HG02678 (cell line): ENCODE data around the gene NSMCE3.

ENCODE experiments used
- ATAC-seq: cut with Tn5 transposase; IDR thresholded peaks from one replicate; pipeline ENCODE4 v1.9.1; 2021; ENCODE audit warnings: mild to moderate bottlenecking, moderate library complexity; ENCODE audit not compliant: unreplicated experiment

The NSMCE3 gene

DNA sequence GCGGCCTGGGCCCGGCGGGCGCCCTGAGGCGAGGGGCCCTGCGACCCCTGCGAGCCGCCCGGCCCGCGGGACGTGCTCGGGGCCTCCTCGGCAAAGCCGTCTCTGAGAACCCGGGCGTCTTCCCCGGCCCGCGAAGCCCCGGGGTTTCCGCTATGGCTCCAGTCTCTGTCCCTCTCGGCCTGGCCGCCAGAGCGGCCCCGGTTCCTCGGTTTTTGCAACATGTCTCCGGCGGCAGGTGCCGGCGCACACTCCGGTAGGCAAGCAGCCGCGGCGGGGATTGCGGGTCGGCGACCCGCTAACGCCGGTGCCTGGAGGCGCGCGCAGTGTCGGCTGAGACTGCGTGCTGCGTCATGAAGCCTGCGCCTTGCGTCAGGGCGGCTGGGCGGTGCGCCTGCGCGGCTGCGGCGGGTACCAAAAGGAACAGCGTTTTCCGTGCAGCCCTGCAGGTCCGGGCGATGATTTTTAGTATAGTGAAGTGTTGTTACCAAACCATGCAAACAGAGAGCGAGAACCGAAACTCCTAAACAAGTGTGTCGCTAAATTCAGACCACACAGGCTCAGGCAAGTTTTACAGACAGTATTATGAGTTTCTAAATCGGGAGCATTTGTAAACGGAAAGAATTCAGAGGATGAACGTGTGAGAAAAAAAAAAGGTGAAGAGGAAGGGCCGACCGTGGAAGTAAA, at the start of gene NSMCE3:
Gene NSMCE3 (minus strand): TSS at position 338 of the 684 bp plus-strand sequence. CDS start 117 bp downstream, at position 221.
- ATAC-seq: peak; percentile 92

DNA sequence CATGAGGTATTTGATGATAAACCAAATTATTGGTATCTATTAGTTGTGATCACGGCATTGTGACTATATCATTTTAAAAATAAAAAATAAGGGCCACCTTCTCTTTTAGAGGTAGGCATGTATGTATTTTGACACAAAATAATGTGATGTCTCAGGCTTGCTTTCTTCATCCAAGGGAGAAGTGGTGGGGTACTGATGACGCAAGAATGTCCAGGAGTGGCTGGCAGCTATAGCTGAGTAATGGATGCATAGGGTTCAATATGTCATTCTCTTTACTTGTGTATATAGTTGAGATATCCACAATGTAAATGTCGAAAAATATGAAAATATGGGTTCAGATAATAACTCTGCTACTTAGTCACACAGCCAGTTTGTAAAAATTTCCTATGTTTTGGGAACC, 46.8 kb upstream of the NSMCE3 start:
- ATAC-seq: no peak

DNA sequence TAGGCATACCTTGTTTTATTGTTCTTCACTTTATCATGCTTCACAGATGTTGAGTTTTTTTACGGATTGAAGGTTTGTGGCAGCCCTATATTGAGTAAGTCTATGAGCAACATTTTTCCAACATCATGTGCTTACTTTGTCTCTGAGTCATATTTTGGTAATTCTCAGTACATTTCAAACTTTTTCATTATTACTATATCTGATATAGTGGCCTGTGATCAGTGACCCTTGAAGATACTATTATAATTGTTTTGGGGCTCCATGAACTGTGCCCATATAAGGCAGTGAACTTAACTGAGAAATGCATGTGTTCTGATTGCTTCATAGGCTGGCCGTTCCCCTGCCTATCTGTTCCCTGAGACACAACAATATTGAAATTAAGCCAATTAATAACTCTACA, 42.8 kb upstream of the NSMCE3 start:
- ATAC-seq: no peak

DNA sequence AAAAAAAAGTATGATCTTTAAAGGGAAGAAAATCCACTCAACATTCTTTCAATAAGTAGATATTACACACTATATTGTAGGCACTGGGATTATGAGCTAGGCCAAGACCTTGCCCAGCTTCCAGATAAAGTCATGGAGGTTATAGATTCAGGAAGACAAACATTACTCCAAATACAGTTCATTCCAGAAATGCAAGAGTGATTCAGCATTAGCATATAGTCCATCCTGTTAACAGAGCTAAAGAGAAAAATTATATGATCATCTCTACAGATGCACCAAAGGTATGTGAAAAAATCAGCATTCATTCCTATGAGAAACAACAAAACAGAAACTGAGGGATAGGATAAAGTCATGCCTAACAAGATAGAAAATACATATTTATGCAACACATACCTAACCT, 42.1 kb upstream of the NSMCE3 start:
- no peak for ATAC-seq

DNA sequence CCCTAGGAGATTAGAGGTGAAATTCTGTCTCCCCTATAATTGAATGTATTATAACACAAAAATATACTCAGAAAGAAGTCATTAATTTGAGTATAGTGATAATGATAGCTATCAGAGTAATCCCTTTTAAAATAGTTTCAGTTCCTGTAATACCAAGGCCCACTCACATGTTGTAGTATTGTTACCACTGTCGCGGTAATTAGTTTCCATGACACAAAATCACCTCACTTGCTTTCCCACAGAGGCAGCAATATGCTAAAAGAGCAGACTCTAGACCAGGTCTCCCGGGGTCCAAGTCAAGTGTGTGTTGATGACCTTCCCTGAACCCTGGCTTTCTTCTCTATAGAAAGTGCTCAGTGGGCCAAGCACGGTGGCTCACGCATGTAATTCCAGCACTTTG, 39.5 kb upstream of the NSMCE3 start:
- ATAC-seq: peak; percentile 79

DNA sequence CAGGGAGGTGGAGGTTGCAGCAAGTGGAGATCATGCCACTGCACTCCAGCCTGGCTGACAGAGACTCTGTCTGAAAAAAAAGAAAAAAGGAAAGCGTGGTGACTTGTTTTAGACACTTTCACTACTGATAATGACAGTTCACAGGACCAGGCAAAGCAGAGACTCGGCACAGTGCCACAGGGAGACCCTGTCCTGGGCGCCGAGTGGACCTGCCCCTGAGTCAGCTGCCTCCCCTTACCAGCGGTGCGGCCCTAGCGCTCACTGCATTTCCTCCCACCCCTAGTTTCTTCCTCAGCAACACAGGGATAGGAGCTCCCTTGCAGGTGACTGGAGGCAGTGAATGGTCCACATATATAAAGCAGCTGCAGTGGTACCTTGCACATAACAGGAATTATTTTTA, 38.7 kb upstream of the NSMCE3 start:
- ATAC-seq: no peak

DNA sequence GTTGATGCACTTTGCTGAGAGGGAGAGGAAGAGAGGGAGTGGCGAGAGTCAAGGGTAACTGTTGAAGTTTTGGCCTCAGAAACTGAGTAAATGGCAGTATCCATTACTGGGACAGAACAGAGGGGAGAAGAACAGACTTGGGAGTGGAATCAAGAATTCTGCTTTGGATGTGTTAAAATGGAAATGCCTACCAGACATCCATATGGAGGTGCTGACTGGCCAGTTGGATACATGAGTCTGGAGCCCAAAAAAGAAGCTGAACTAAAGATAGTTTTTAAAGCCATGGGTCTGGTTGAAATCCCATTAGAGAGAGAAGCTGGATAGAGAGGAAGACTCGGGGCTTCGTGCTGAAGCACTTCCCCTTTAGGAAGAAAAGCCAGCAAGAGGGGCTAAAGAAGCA, 35.9 kb upstream of the NSMCE3 start:
- ATAC-seq: no peak

DNA sequence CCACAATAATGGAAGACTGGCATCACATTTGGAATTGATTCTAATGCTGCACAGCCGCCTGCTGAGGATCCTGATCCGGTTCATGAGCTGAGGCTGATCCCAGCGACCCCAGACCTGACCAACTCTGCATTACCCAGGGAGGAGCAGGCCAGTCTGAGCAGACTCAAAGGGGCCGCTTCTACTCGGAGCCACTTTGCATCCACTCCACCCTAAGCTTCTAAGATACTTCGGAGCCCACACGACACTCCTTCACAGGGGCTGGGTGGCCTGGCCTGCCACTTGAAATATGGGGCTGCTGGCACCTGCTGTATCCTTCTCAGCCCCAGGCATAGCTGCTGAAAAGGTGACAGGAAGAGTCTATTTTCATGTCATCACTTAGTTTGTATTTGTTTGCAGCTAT, 33.2 kb upstream of the NSMCE3 start:
- no peak for ATAC-seq

DNA sequence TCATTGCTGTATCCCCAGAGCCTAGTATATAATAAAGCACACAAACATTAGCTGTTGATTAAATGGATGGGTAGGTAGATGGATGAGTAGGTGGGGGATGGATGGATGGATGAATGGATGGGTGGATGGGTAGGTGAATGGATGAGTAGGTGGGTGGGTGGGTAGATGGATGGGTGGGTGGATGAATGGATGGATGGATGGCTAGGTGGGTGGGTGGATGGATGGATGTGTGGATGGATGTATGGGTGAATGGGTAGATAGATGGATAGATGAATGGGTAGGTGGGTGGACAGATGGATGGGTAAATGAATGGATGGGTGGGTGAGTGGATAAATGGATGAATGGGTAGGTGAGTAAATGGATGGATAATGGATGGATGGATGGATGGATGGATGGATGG, 30.2 kb upstream of the NSMCE3 start:
- no peak for ATAC-seq

DNA sequence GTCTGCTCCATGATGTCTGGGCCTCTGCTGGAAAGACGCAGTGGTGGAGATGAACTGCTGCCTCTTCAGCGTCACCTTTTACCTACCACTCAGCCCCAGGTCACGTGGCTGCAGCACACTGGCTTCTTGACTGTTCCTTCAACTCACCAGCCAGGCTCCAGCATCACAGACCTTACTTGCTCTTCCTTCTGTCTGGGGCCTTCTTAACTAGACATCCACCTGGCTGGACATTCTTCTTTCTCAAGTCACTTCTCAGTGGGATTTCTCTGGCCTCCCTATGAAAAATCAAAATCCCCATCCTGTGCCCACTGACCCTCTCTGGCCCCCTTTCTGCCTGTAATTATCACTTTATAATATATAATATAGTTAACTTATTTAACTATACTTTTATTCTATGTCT, 29.7 kb upstream of the NSMCE3 start:
- no peak for ATAC-seq

DNA sequence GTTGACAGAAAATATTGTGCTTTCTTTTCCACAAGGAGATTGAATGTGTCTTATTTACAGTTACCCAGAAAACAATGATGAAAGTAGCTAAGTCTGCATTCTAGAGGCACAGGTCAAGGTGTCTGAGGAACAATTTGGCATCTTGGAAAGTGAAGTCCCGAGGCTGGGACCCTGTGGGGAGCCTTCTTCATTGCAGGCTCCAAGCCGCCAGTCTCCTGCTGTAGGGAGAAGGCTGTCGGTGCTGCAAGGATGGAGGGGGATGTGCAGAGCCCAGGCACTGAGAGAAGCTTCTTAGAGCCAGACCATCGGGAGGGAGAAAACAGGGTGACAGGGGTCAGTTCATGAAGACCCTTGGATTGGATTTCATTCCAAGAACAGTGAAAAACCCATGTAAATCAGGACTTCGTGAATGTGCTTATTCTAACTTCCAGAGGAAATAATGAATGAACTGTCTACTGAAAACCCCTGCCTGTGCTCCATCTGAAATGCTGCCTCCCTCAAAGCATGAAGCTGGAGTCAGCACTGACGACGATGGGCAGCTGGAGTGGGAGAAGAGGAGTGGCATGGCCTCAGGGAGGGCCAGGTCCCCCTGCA, 25.2 kb upstream of the NSMCE3 start:
- ATAC-seq: no peak

DNA sequence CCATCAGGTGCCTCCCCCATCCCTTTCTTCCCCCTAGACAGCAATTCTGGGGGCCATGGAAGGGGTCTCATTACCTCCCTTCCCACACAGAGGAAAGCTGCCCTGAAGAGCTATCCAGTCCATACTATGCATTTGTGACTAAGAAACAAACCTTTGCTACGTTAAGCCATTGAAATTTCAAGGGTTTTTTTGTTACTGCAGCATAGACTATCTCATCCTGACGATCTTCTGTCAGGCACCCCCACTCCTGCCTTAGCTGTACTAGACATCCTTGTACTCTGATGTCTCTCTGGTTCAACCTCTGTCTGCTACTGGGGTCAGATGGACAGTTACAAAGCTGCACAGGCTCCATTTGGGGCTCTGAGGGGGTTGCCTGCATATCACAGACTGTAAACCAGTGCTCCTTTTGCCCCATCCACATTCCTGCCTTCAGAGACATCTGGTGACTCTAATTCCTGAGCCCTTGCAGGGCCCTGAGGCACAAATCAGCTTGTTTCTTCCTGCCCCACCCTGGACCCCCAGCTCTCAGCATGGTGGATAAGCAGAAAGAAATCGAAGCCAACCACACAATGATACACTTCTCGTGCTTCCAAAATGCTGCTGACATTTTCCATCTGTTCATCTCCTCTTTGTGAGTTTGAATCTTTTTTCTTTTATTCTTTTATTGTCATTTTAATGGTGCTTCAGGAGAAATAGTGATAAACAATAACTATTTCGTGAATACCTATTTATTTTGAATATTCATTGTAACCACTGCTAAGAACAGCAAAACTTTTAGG, 21.6 kb upstream of the NSMCE3 start:
- no peak for ATAC-seq

DNA sequence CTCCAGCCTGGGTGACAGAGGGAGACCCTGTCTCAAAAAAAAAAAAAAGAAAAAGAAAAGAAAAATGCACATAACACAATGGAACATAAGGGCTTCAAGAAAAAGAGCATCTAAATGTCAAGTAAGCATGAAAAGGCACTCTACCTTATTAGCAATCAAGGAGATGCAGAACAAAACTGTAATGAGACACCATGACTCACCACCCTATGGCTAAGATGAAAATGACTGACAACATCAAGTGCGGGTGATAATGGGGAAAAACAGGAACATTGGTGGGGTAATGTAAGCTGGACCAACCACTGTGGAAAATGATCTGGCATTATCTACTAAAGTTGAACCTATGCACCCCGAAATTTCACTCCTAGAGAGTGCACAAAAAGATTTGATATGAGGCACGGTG, 19.6 kb upstream of the NSMCE3 start:
- no peak for ATAC-seq

DNA sequence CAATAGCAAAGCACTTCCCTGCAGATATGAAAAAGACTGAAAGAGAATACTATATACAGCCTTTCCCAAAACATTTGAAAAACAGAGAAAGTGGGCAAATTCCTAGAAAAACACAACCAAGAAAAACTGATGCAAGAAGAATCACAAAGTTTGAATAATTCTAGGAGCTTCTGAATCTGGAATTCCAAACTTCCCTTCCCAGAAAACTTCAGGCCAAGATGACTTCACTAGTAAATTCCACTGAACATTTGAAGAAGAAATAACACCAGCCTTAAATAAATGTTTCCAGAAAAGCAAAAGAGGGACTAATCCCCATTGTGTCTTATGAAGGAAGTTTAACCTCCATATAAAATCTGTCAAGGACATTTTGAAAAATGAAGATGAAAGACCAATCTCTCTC, 15.8 kb upstream of the NSMCE3 start:
- ATAC-seq: no peak

DNA sequence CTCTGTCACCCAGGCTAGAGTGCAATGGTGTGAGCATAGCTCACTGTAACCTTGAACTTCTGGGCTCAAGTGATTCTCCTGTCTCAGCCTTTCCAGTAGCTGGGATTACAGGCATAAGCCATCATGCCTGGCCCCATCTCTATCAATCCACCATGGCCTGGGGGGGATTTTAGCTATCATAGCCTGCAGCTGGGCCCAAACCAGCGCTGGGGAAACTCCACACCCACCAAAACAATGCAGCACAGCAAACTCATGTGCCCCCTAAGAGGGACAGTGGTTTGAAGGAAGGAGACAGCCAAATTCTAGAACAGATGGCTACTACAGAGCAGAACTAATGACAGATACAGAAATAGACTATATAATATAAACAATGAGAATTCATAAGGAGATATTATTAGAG, 13.8 kb upstream of the NSMCE3 start:
- ATAC-seq: no peak

DNA sequence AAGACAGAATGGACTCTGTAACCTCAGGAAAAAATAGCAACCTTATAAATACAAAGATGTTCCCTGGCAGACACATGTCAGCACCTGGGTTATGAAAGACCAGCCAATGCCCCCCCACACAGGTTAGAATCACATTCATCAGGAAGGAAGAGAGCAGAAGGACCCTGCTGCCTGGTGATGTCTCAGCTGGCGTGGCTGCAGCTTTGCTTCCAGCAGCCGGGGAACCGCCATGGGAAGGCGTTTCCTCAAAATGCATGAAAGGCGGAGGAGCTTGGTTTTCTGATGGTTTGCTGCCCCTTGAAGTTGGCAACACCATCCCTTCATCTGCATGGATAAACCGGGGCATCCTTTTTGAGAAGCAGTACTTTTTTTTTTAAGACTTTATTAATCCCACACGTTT, 10.9 kb upstream of the NSMCE3 start:
- ATAC-seq: no peak

DNA sequence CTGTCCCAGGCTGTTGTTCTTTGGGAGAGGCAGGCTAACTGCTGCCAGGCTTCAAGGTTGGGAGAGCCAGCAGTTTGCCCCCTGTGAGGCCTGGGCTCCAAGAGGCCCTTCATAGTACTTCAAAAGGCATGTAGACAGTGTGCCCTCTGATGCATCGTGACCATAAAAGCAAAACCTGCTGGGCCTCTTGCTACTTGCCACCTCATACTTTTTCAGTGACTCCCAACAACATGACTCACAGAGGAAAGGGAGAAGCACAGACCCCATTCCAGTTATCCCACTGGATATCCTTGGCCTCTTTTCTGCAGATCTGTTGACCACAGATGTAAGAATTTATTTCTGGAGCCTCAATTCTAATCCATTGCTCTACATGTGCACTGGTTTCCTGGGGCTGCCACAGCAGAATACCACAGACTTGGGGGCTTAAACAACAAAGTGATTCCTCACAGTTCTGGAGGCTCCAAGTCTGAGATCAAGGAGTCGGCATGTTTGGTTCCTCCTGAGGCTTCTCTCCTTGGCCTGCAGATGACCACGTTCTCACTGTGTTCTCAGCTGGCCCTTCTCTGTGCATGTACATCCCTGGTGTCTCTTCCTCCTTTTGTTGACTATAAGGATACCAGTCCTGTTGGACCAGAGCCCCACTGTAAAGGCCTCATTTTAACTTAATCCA, 8.9 kb upstream of the NSMCE3 start:
- no peak for ATAC-seq

DNA sequence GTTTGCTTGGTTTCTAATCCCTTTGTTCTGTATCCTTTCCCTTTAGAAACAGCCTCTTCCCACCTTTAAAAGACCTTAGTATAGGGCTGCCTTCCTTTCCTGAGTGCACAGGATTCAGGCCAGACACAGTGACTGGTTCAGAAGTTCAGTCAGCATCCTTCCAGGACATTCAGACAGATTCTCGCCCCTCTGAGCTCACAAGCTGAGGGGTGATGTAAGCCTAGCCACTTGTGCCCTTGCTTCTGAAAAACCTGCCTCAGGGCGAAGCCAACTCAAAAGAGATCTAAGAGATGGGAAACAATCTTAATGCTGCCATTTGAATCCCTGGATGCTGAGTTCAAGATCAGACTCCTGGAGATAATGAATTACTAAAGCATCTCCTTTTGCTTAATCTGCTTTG, 6.7 kb upstream of the NSMCE3 start:
- no peak for ATAC-seq

DNA sequence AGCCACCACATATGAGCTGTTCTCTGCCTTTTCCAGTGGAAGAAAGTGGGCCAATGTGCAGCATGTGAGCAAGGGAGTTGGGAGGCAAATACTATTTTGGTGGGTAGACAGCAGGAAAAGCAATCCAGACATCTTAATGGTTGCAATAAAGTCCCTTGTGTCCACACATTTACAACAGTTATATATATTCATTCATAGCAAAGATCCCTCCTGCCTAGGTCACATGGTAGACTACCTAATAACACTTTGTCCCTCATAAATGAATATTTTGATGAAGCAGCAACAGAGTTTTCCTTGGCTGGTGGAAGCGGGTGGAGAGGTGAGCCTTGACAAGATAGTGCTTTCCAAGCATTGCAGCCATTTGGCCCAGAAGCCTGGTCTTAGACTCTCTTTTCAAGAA, 6.2 kb upstream of the NSMCE3 start:
- ATAC-seq: no peak

DNA sequence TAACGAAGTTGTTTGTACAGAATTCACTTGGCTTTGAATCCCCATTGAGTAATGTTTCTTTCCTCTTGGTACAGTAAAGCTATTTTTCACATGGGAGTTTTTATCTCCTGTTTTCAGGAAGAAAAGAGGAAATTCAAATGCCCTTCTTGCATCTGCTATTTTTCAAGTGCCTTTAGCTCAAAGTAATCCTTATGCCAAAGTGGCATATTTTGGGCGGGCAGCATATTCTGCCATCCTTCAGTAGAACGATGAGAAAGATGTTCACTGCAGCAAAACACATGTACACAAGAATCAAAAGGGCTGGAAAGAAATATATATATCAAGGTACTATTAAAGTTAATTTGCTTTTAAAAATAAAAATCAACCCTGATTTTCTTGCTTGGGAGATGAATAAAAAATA, 5.3 kb upstream of the NSMCE3 start:
- ATAC-seq: no peak

DNA sequence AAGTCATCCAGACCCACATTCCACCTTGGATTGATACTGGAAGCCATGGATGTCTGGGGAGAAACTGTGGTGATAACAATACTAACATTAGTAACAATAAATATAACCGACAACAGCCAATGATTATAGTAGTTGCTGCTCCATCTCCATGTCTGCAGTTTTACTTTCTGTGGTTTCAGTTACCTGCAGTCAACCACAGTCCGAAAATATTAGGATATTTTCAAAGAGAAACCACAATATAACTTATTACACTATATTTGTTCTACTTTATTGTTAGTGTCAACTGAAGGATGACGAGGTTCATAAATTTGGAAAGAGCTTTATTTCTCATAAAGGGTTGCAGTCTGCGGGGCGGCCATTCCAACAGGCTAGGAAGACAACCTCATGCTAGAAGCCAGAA, 2.6 kb upstream of the NSMCE3 start:
- ATAC-seq: no peak

DNA sequence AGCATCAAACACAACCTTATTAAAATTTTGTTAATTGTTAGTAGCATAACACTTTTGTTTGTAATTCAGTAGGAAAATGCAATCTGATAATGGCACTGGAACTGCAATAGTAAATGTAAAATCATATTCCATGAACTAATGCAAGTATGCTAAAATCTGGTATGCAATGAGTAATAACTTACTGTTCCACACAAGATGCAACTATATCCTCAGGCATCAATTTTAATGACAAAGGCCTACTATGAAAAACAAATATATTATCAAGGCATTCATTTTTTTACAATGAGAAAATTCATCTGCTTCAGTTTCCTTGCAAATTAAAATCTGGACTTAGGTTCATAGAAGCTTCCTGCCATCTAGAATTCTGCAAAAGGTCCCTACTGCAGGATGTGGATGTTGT, 1.4 kb upstream of the NSMCE3 start:
- ATAC-seq: no peak
